SK-N-DZ (cell line): Measurements from ENCODE around the gene ZP1.
A peak's percentile ranks its signal among the peaks of the same experiment; 100 is the strongest.
"Not testable (repeated sequence)": the region's sequence is repeated elsewhere in the genome, so short reads cannot be mapped to it uniquely, and the experiment has no call there.

Source experiments
- DNase-seq: peaks from one replicate; pipeline ENCODE4 v3.0.0-alpha.2; 2015; ENCODE audit warnings: low spot score

Gene ZP1

GRCh38 chr11:60908803-60909202 lies 41.5 kb downstream of the ZP1 start:
- no peak for DNase-seq

- not testable (repeated sequence) for DNase-seq
These were observed 42.4 kb downstream of the ZP1 start for GRCh38 chr11:60909680-60910280.

DNA sequence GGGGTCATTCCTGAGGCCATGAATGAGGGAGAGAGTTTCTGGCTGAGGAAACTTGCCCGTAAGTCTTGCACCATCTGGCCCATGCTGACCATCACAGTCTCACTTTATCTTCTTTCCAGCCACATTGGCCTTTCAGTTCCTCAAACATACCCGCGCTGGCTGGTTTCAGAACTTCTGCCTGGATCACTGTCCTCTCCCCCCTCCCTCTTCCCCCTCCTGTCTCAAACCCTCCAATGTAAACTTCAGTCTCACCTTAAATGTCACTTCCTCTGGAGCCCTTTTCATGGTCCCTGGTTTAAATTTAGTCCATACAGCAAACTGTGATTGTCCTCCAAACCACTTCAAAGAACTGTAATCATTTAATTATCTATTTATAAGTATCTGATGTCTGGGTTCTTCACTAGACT lies 42.9 kb downstream of the ZP1 start:
- DNase-seq: no peak

DNA sequence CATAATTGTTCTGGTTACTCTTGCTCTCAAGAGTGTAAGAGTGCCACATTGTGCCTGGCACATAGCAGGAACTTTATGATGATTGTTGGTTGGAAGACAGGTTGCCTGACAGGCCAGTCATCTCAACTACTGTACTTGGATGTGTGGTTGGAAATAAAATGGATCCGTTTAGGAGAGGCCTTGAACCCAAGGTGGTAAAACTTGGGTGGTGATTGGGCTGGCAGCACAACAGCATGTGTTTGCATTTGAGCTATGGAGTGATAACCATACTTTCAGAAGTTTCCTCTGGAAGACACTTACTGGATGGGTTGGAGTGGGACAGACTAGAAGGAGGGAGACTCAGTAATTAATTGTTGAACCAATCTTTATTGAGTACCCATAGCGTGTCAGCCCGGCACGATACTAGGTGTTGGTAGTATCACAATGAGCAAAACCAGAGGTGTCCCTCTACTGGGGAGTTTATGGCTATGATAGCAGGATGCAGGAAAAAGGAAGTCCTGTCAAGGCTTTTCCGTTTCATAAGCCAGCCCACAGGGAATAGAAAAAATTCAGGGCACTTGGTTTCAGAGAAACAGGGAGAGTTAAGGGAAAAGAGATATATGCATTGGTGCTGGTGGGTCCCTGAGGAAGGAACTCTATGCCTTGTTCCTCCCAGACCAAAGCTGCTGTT lies 43.5 kb downstream of the ZP1 start:
- no peak for DNase-seq

DNA sequence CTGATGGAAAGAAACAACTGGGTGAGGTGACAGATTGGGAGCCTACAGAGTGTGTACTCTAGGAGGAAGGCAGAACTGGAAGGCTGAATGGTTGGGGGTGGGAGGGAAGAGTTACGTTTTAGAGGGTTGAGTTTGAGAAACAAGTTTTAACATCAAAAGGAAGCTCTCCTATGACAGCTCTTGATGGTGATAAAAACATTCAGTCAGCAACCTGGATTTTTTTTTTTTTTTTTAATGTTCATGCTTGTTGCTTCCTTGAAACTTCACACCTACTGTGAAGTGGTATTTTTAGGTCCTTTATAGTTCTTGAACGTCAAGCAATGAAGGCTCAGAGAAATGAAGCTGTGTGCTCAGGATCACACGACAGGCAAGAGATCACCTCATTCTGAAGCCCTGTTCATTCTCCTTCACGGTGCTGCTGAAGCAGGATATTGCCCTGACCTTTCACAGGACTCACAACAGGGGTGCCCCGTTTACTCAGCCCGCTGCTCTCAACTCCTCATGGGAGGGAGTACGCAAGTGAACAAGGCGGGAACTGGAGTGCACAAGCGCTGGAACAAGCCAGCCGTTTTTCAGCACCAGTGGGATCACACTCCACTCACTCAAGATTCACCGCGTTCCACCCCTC lies 45.0 kb downstream of the ZP1 start:
- DNase-seq: no peak

DNA sequence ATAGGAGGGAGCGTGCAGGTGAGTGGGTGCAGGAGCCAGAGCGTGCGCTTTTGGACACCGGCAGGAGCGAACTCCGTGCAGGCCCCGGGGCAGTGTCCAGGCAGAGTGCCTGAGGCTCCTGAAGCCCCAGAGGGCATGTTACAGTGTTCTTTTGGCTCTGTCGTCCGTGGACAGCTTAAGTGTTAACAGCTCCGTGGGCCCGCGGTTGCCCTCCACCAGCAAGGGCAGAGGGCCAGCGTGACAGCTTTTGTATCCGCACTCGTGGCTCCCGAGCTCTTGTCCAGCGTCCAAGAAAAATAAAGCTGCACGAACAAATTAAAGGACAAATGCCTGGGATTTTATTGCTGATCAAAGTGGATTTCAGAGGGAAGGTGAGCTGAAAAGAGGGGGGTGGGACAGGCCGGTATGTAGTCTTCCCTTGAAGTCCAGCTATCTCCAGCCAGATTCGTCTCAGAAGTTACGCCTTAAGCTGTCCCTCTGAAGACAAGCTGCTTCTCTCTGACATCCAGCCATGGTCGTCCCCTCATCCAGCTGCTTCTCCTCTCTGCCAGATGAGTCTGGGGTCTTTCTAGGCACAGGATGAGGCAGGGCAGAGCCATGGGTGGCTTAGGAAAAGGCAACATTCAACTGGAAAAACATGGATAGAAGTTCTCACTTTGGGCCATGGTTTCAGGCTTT lies 45.6 kb downstream of the ZP1 start:
- DNase-seq: no peak

- DNase-seq: peak; percentile 94
These were observed 46.7 kb downstream of the ZP1 start, which contains the start of gene TMEM109 for GRCh38 chr11:60913793-60914632. Gene TMEM109 (plus strand): TSS chr11:60914158. CDS start chr11:60919694, 5,536 bp downstream.

- DNase-seq: no peak
These were observed 47.4 kb downstream of the ZP1 start for GRCh38 chr11:60914633-60915247.

- no peak for DNase-seq
These were observed 48.0 kb downstream of the ZP1 start for GRCh38 chr11:60915248-60915914.

- DNase-seq: no peak
These were observed 49.4 kb downstream of the ZP1 start for GRCh38 chr11:60916669-60917206.

DNA sequence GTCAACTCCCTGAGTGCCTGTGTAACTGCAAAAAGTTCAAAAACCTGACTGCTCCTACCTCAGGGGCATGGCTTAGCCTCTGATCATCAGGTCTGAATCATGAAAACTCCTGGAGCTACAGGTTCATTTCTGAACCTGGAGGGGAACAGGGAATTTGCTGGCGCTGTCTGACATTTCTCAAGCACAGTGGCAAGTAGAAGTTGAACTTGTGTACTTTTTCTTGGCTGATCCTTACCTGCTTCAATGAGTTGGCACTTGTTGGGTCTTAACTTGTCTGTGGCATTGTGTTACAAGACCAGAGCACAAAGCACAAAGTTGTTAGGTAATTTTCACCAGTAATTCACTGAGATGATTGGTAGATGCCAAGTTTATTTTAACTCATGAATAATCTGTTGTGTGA lies 49.9 kb downstream of the ZP1 start:
- DNase-seq: no peak

DNA sequence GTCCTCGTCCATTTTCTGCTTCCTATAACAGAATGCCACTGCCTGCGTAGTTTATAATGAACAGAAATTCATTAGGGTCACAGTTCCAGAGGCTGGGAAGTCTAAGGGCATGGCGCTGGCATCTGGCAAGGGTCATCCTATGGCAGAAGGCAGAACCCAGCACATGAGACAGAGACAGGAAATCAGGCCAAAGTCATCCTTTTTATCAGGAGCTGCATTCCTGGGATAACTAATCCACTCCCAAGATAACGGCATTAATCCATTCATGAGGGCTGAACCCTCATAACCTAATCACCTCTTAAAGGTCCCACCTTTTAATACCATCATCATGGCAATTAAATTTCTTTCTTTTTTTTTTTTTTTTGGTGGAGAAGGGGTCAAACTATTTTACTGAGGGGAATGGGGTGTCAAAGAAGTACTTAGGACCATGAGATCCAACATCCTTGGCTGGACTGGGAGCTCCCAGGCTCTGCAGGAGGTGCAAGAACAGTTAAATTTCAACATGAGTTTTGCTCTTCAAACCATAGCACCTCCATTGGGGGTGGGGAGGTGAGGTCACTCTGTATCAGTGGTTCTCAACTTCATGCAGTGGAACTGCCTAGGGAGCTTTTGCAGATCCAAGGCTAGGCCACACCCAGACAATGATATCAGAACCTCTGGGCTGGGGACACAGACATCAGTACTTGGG lies 51.1 kb downstream of the ZP1 start:
- no peak for DNase-seq

- no peak for DNase-seq
These were observed 51.6 kb downstream of the ZP1 start for GRCh38 chr11:60918939-60919265.

- DNase-seq: no peak
These were observed 52.0 kb downstream of the ZP1 start for GRCh38 chr11:60919320-60919719.

DNA sequence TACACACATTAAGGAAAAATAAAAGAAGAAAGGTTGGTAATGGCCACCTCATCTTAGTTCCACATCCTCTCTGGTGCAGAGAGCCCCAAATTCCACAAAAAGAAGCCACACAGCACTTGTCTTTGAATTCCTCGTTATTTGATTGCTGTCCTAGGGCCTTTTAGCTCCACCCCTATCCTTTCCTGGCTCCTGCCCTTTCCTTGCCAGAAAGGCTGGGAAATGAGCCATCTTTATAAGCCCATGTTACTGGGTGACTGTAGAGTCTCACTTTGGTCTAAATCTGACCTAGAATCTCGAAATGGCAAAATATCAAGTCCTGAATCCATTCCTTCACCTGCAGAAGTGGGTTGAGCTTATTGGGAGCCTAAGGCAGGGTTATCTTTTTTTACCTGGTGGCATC lies 52.6 kb downstream of the ZP1 start:
- no peak for DNase-seq

- no peak for DNase-seq
These were observed 53.9 kb downstream of the ZP1 start for GRCh38 chr11:60921259-60921658.

DNA sequence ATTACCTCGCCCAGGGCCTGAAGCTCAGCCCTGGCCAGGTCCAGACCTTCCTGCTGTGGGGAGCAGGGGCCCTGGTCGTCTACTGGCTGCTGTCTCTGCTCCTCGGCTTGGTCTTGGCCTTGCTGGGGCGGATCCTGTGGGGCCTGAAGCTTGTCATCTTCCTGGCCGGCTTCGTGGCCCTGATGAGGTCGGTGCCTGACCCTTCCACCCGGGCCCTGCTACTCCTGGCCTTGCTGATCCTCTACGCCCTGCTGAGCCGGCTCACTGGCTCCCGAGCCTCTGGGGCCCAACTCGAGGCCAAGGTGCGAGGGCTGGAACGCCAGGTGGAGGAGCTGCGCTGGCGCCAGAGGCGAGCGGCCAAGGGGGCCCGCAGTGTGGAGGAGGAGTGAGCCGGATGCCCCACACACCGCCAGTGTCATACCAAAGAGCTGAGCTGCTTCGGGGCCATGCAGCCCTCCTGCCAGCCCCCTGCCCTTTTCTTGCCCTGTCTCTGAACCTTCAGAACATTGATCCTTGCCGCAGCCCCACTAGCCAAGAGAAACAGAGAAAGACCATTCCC lies 54.5 kb downstream of the ZP1 start:
- no peak for DNase-seq

DNA sequence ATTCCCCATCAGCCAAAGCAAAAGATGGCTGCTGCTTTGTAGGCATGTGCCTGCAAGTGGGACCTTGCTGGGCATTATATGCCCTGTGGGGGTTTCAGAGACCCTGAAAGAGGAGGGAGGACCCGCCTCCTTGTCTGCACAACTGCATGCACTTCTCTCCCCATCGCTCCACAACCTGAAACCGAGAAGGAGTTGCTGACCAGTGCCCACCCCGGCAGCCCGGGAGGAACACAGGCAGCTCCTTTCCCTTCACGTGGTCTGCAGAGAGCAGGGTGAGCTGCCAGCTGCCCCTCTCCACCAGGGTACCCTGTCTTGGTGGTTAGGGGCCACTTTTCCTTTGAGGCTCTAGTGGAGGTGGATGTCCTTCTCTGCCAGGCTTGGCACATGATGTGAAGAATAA lies 55.6 kb downstream of the ZP1 start:
- DNase-seq: no peak

DNA sequence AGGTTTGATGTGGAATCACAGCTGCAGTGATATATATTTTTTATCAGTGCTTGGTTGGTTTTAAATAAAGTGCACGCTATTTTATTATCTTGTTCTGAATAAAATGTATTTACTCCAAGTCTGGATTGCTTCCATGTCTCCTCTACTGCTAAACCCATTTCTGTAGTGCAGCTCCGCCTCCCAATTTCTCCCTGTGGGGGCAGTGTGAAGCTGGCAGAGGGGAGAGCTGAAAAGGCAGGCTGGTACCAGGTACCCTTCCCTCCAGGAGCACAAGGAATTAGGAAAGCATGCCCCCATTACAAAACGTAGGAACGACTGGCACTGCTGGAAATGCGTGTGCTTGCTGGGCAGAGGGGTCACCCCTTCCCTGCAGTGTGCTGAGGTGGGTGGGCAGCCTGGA lies 56.0 kb downstream of the ZP1 start:
- no peak for DNase-seq

DNA sequence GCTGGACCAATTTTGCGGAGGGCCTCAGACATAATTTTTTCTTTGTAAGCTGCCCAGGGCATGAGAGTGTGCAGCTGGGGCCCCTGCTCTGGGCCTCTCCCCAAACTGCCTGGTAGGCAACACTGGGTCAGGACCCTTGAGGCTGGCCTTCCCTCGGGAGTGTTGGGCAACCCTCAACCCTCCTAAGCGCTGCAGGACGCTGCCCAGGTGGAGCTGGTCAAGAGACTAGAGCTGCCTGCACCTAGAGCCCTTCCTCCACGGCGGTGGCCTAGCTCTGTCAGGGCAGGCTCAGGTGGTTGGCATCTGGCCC lies 56.4 kb downstream of the ZP1 start:
- DNase-seq: no peak
